K562 (cell line): ENCODE results near the gene CEP78. TPM values are rescaled to one million over a fixed set of nuclear protein-coding genes. Genes with fewer than 3 reads are reported as not detected.

Source experiments
- ATAC-seq: fragments of 200-7000 bp; cut with Tn5 transposase; 3 replicates; pipeline ENCODE4 v1.9.1; 2020; ENCODE audit warnings: moderate library complexity
- BruUV-seq: library from RNA; stranded (reverse); fragments of 400-500 nt; replicated peaks from 2 replicates; lab custom pipeline; 2021; lab: Mats Ljungman, UMichigan
- CTCF ChIA-PET: fragments of 300-600 bp; formaldehyde crosslinking; extraction: SDS; loops from one replicate; lab custom pipeline; 2021; ENCODE audit warnings: low intra/inter-chr PET ratio; lab: Yijun Ruan, JAX
- POLR2A ChIA-PET: fragments of 300-600, 350-650 bp; sonication (Branson Sonifier 250); formaldehyde crosslinking; extraction: SDS; loops from one replicate; lab custom pipeline; 2021; ENCODE audit warnings: antibody characterized with exemption, inconsistent platforms; lab: Yijun Ruan, JAX
- DNase-seq, 4 experiments: peaks; one replicate each; pipeline versions ENCODE4 v3.0.0 to v3.0.0-alpha.2; 2011 to 2018; ENCODE audit warnings: low spot score in 3 of 4, mixed read lengths in 3 of 4; ENCODE audit errors: extremely low read depth in 1 of 4
- FAIRE-seq: peaks from 2 replicates; lab custom pipeline; 2011; peaks lifted over from hg19 to GRCh38; lab: Jason Lieb, UNC
- H2AFZ ChIP-seq: 2 replicates; pipeline ENCODE4 v1.6.0; 2011; ENCODE audit warnings: low read depth, low read length, control low read depth, inconsistent platforms
- H3K27ac ChIP-seq: fragments of 200-600 bp; 3 replicates; pipeline ENCODE4 v1.8.0; 2011; ENCODE audit warnings: low read depth, mild to moderate bottlenecking, control low read depth, inconsistent platforms, low read length, moderate library complexity, mixed read lengths; ENCODE audit errors: extremely low read depth
- H3K27me3 ChIP-seq, 2 experiments: fragments of 300-600 bp in 1 of 2; 2 replicates in 1 of 2; 3 replicates in 1 of 2; pipeline versions ENCODE4 v1.6.0 to v1.8.0; 2011; ENCODE audit warnings: inconsistent platforms in 2 of 2, low read length in 2 of 2, mild to moderate bottlenecking in 1 of 2, mixed read lengths in 1 of 2, moderate library complexity in 1 of 2; ENCODE audit not compliant: control insufficient read depth in 2 of 2, insufficient read depth in 2 of 2
- H3K36me3 ChIP-seq: fragments of 300-600 bp; 3 replicates; pipeline ENCODE4 v1.8.0; 2011; ENCODE audit warnings: mild to moderate bottlenecking, low read length, inconsistent platforms; ENCODE audit not compliant: control insufficient read depth, insufficient read depth
- H3K4me1 ChIP-seq, 2 experiments: fragments of 200-600 bp in 1 of 2; replicated peaks in 1 of 2; 2 replicates in 1 of 2; 3 replicates in 1 of 2; pipeline versions ENCODE4 v1.5.1 to v1.8.0; 2011; ENCODE audit warnings: inconsistent platforms in 2 of 2, low read length in 2 of 2, mild to moderate bottlenecking in 1 of 2, mixed read lengths in 1 of 2, moderate library complexity in 1 of 2; ENCODE audit not compliant: control insufficient read depth in 2 of 2, insufficient read depth in 2 of 2
- H3K4me2 ChIP-seq: 2 replicates; pipeline ENCODE4 v1.6.1; 2011; ENCODE audit warnings: low read length, control low read depth, inconsistent platforms, mixed read lengths; ENCODE audit not compliant: insufficient read depth
- H3K4me3 ChIP-seq: fragments of 200-600 bp; sonication (generic), shearing (Covaris generic); 2 replicates; pipeline ENCODE4 v1.5.1; 2016; ENCODE audit warnings: control low read depth, inconsistent platforms
- H3K79me2 ChIP-seq: fragments of 200-600 bp; 3 replicates; pipeline ENCODE4 v1.8.0; 2011; ENCODE audit warnings: low read length, inconsistent platforms; ENCODE audit not compliant: control insufficient read depth, insufficient read depth
- H3K9ac ChIP-seq, 2 experiments: 2 replicates each; pipeline versions ENCODE4 v1.6.0 to v1.6.1; 2011; ENCODE audit warnings: low read depth in 2 of 2, low read length in 2 of 2, control low read depth in 1 of 2, inconsistent platforms in 1 of 2, mild to moderate bottlenecking in 1 of 2, mixed read lengths in 1 of 2; ENCODE audit not compliant: insufficient read depth in 1 of 2
- H3K9me1 ChIP-seq: one replicate; pipeline ENCODE4 v1.6.0; 2011; ENCODE audit warnings: inconsistent platforms, mild to moderate bottlenecking, low read length, moderate library complexity; ENCODE audit not compliant: control insufficient read depth, insufficient read depth
- H3K9me3 ChIP-seq: replicated peaks from 2 replicates; pipeline ENCODE4 v1.5.1; 2011; ENCODE audit warnings: low read depth, low read length, inconsistent platforms; ENCODE audit not compliant: control insufficient read depth, insufficient read depth
- H4K20me1 ChIP-seq: replicated peaks from 2 replicates; pipeline ENCODE4 v1.6.1; 2011; ENCODE audit warnings: low read length, inconsistent platforms, mixed read lengths; ENCODE audit not compliant: control insufficient read depth, insufficient read depth
- CTCF ChIP-seq, 3 experiments: IDR thresholded peaks in 2 of 3; conservative IDR thresholded peaks in 1 of 3; 2 replicates each; pipeline ENCODE4 v1.5.1; 2011 to 2012; ENCODE audit warnings: low read length in 3 of 3, mild to moderate bottlenecking in 3 of 3, control low read depth in 2 of 3, improper control_type of control experiment in 1 of 3, inconsistent platforms in 1 of 3, low read depth in 1 of 3, mixed read lengths in 1 of 3, moderate library complexity in 1 of 3; ENCODE audit not compliant: insufficient read depth in 2 of 3
- E2F3 ChIP-seq: fragments of 250-450 bp; sonication (Bioruptor Pico); IDR thresholded peaks from 2 replicates; pipeline ENCODE4 v1.4.0; 2020; ENCODE audit warnings: mild to moderate bottlenecking
- MBD2 ChIP-seq: sonication (generic); IDR thresholded peaks from 2 replicates; pipeline ENCODE4 v1.6.1; 2016; ENCODE audit warnings: low read depth, borderline replicate concordance
- NFE2 ChIP-seq: IDR thresholded peaks from 2 replicates; pipeline ENCODE4 v1.6.1; 2014; ENCODE audit warnings: antibody characterized with exemption, low read depth
- NR0B1 ChIP-seq: fragments of 450-650 bp; IDR thresholded peaks from one replicate; pipeline ENCODE4 v1.6.1; 2018; ENCODE audit warnings: mild to moderate bottlenecking, moderate library complexity; ENCODE audit not compliant: partially characterized antibody
- SIN3B ChIP-seq: fragments of 450-650 bp; IDR thresholded peaks from 2 replicates; pipeline ENCODE4 v1.6.1; 2017; ENCODE audit warnings: low read depth, mild to moderate bottlenecking, moderate library complexity
- SNAPC5 ChIP-seq: fragments of 250-450 bp; sonication (Bioruptor Pico); IDR thresholded peaks from 2 replicates; pipeline ENCODE4 v1.8.0; 2021; ENCODE audit warnings: moderate library complexity, mild to moderate bottlenecking, inconsistent platforms
- ZKSCAN1 ChIP-seq: fragments of 150-350 bp; IDR thresholded peaks from 2 replicates; pipeline ENCODE4 v1.6.1; 2016; ENCODE audit warnings: low read depth, low read length
- ZNF197 ChIP-seq: fragments of 200-800 bp; sonication (Bioruptor generic); IDR thresholded peaks from 2 replicates; pipeline ENCODE4 v1.6.1; 2016; ENCODE audit warnings: low read depth, missing genetic modification characterization, missing compliant biosample characterization
- ZNF318 ChIP-seq, 2 experiments: fragments of 450-650 bp; IDR thresholded peaks; 2 replicates each; pipeline ENCODE4 v1.6.1; 2016; ENCODE audit warnings: mild to moderate bottlenecking in 2 of 2, borderline replicate concordance in 1 of 2, low read depth in 1 of 2, moderate library complexity in 1 of 2
- in situ Hi-C: fragments of 300-500 bp; cut with MboI; formaldehyde crosslinking; loops from 4 replicates; pipeline ENCODE4 v1.15.0; 2018; ENCODE audit warnings: inconsistent platforms, mixed read lengths
- intact Hi-C: fragments of 100-400 bp; cut with micrococcal nuclease; formaldehyde crosslinking; loops from 2 replicates; pipeline ENCODE4 v1.14.2; 2022
- polyA plus RNA-seq, 8 experiments: library from polyadenylated mRNA; depleted of rRNA in 4 of 8; stranded (reverse) in 5 of 8; unstranded in 3 of 8; fragments of >200 nt; fragmentation: Nextera tagmentation in 2 of 8; fragmentation: Illumina TruSeq in 1 of 8; extraction: Ambion mirVana in 2 of 8; extraction: Trizol in 1 of 8; gene quantifications; 2 replicates each; pipeline versions ENCODE4 v1.2.1 to v1.2.3, GENCODE V29; 2011 to 2014; ENCODE audit warnings: inconsistent platforms in 1 of 8, missing spikeins in 1 of 8
- total RNA-seq, 7 experiments: library from RNA; depleted of rRNA in 6 of 7; stranded (reverse); fragments of >200 nt in 6 of 7; fragmentation: Illumina TruSeq in 2 of 7; extraction: Trizol in 2 of 7; gene quantifications; 2 replicates each; pipeline versions ENCODE4 v1.2.1 to v1.2.3, GENCODE V29; 2011 to 2021; ENCODE audit warnings: low replicate concordance in 1 of 7

CEP78 gene
- total and polyA plus RNA-seq, 9 of the 15 experiments (the other 6 are each of a cell fraction or from before 2014, with no cell fraction given), result 3.5 to 26.0 (median 21.5) TPM

GRCh38 chr9:78269784-78270183 lies 33.9 kb downstream of the CEP78 start (continued):
- TF ChIP-seq CTCF (IDR thresholded peaks at IDR 0.05 in 2 of 3, conservative IDR thresholded peaks at IDR 0.05 in 1 of 3; ENCODE audit: insufficient read depth in 2 of 3, low read depth in 1 of 3, low read length in 3 of 3) (no peak), ZNF197 (CRISPR knock-in tag) (no peak), E2F3 (CRISPR knock-in tag) (no peak)
- TF ChIP-seq, all 486 proteins: peak for 0

- BruUV-seq, result no TSS peak
- H3K79me2 ChIP-seq, result no peaks in the 10 kb centered on the region
- DNase-seq (no peak), FAIRE-seq (no peak), ATAC-seq (no peak)
- H3K9me1 ChIP-seq, result no peaks in the 10 kb centered on the region
- no peaks in the 10 kb centered on the region for H4K20me1 ChIP-seq
- ChIA-PET POLR2A (no interaction called here), CTCF (no interaction called here)
- peaks cover 30% of the 10 kb centered on the region; the same call in 2 of the 3 replicates for H3K36me3 ChIP-seq
- intact Hi-C loops (no loop called here), in situ Hi-C loops (no loop called here)
- no peak overlapping the region for H3K4me3 ChIP-seq
- no peak overlapping the region for H3K27ac ChIP-seq
- no peaks in the 10 kb centered on the region for H3K9me3 ChIP-seq
- H3K9ac ChIP-seq, result no peak overlapping the region
- H3K4me1 ChIP-seq, result no peaks in the 10 kb centered on the region
- no peaks in the 10 kb centered on the region for H3K27me3 ChIP-seq
- no peak overlapping the region for H2AFZ ChIP-seq
- no peak overlapping the region for H3K4me2 ChIP-seq
- no peak for TF ChIP-seq MBD2
- no peak for TF ChIP-seq NFE2
- no peak for TF ChIP-seq NR0B1
- TF ChIP-seq ZKSCAN1, result no peak
- no peak for TF ChIP-seq SNAPC5 (CRISPR knock-in tag)
- TF ChIP-seq ZNF318 (IDR thresholded peaks at IDR 0.05; ENCODE audit: borderline replicate concordance in 1 of 2, low read depth in 1 of 2), result no peak
- TF ChIP-seq SIN3B, result no peak
Observed at GRCh38 chr9:78272307-78272706, 36.4 kb downstream of the CEP78 start.
